ENCODE results near the gene SETDB2. TPM values are rescaled to one million over a fixed set of nuclear protein-coding genes. Genes with fewer than 3 reads are reported as not detected.

SETDB2 gene
- polyA plus RNA-seq, 3 donors, result 4.8 to 6.8 (median 6.4) TPM

DNA sequence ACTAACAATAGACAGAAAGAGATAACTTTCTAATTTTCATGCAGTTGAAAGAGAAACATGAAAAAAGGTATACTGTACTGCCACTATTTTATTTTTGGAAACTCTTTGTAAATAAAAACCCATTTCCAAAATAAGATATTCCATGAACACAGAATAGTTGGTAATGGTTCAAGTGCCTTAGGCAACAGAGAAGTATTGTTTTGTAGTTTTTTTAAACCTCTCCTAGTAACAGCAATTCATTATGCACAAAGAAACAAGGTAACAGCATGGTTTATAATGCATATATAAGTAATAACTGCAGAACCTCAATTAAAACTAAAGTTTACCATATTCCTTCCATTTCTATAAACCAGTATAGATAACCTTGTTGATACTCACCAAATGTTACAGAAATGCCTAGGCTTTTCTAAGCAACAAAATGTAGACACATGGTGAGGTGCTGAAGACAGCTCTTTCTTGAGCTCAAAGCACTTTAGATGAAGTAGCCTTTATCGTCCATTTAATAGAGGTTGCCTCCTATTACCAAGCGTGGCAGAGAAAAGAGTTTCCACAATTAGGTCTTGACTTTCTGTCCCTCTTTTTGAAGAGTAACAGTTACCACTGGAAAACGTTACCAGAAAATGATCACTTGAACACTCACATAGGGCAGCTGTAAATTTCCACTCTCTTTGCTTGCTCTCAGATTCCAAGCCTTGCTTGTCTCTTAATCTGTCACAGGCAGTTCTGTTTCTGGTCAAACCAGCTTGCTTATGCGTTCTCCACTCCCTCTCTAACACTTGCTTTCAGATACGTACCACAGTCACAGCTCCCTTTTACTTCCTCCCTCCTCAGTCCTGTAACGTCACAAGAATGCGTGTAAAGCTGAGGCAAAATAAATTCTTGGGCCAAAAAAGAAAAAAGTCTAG, 43.1 kb upstream of the SETDB2 start:
- H3K36me3 ChIP-seq (replicated peaks in 1 of 2; ENCODE audit: control insufficient read depth in 1 of 2, insufficient read depth in 2 of 2, low read length in 2 of 2), result no peaks in the 10 kb centered on the region
- peaks cover 10% of the 10 kb centered on the region for H3K4me1 Mint-ChIP-seq
- H3K27me3 ChIP-seq (ENCODE audit: control insufficient read depth in 2 of 2, insufficient read depth in 2 of 2, low read length in 2 of 2), result no peaks in the 10 kb centered on the region
- TF ChIP-seq, protein P1, sequence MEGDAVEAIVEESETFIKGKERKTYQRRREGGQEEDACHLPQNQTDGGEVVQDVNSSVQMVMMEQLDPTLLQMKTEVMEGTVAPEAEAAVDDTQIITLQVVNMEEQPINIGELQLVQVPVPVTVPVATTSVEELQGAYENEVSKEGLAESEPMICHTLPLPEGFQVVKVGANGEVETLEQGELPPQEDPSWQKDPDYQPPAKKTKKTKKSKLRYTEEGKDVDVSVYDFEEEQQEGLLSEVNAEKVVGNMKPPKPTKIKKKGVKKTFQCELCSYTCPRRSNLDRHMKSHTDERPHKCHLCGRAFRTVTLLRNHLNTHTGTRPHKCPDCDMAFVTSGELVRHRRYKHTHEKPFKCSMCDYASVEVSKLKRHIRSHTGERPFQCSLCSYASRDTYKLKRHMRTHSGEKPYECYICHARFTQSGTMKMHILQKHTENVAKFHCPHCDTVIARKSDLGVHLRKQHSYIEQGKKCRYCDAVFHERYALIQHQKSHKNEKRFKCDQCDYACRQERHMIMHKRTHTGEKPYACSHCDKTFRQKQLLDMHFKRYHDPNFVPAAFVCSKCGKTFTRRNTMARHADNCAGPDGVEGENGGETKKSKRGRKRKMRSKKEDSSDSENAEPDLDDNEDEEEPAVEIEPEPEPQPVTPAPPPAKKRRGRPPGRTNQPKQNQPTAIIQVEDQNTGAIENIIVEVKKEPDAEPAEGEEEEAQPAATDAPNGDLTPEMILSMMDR (IDR thresholded peaks at IDR 0.05), result no peak
- H3K4me2 ChIP-seq (replicated peaks; ENCODE audit: extremely low read depth, low read length, poor library complexity, severe bottlenecking), result peak overlapping the region; percentile 50
- peaks cover 11 to 23% (median 16%) of the 10 kb centered on the region in 7 donors for H3K9me3 Mint-ChIP-seq
- peaks cover 7 to 8% of the 10 kb centered on the region in 2 donors for H3K4me1 ChIP-seq (ENCODE audit: control insufficient read depth in 1 of 2, insufficient read depth in 2 of 2, low read length in 2 of 2)
- H3K4me3 ChIP-seq (replicated peaks in 1 of 3; ENCODE audit: low read depth in 2 of 3, low read length in 3 of 3), result peak overlapping the region in 2 of 3 experiments; percentile 23 to 30
- WGBS (ENCODE audit: insufficient coverage), result 7% methylated on average over 2 of the region's 7 CpGs
- DNase-seq, result peak; percentile 19 to 35 (median 19)
- peak overlapping the region; percentile 19 for H2AFZ ChIP-seq (ENCODE audit: insufficient read depth, low read depth, low read length, poor library complexity, severe bottlenecking)
- H3K27me3 Mint-ChIP-seq (ENCODE audit: low read depth in 3 of 3), result peaks cover 0 to 2% (median 0%) of the 10 kb centered on the region in 3 donors
- H3K9me3 ChIP-seq (replicated peaks in 1 of 2; ENCODE audit: control insufficient read depth in 1 of 2, insufficient read depth in 1 of 2, low read length in 2 of 2), result peaks cover 5 to 7% of the 10 kb centered on the region in 2 donors
- peaks cover 0 to 2% of the 10 kb centered on the region in 2 donors for H3K36me3 Mint-ChIP-seq
- peak overlapping the region in 1 of 2 donors; percentile 27 for H3K27ac ChIP-seq (ENCODE audit: low read depth in 1 of 2, low read length in 2 of 2)
- peak overlapping the region in 5 of 7 donors; percentile 1 to 52 (median 10) for H3K27ac Mint-ChIP-seq
- no peaks in the 10 kb centered on the region for H3K79me2 ChIP-seq (ENCODE audit: insufficient read depth, low read length)
- H3K4me3 Mint-ChIP-seq, result peak overlapping the region; percentile 39 to 51
- H4K20me1 ChIP-seq (ENCODE audit: insufficient read depth, low read length), result no peaks in the 10 kb centered on the region
- intact Hi-C loops (cut with micrococcal nuclease), result no loop called here
- H3K9ac ChIP-seq (ENCODE audit: insufficient read depth, low read length, poor library complexity, severe bottlenecking), result no peak overlapping the region

DNA sequence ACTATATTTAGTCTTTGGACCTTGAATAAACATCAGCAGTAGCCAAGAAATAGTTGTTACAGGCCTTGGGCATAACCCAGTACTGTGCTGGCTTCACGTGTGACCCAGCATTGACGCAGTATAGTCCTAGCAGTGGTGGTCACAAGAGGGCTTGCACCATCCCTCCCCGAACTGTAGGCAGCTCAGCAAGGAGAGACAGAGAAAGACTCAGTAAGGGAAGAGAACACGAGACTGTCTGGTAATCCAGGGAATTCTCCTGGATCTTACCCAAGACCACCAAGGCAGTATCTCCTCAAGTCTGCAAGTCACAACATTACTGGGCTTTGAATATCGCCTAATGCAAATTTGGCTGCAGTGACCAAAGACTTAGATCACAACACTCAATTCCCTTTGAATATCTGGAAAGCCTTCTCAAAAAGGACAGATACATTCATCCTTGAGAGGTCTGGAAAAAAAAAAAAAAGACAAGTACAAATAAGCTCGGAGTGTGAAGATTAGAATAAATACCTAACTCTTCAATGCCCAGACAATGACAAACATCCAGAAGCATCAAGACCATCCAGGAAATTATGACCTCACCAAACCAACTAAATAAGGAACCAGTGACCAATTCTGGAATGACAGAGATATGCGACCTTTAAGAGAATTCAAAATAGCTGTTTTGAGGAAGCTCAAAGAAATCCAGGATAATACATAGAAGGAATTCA, 39.9 kb upstream of the SETDB2 start:
- Histone ChIP-seq H3K9ac (ENCODE audit: insufficient read depth, low read length, poor library complexity, severe bottlenecking) (no peak overlapping the region), H3K79me2 (ENCODE audit: insufficient read depth, low read length) (no peaks in the 10 kb centered on the region), H3K36me3 (replicated peaks in 1 of 2; ENCODE audit: control insufficient read depth in 1 of 2, insufficient read depth in 2 of 2, low read length in 2 of 2) (no peaks in the 10 kb centered on the region), H4K20me1 (ENCODE audit: insufficient read depth, low read length) (no peaks in the 10 kb centered on the region), H2AFZ (ENCODE audit: insufficient read depth, low read depth, low read length, poor library complexity, severe bottlenecking) (no peak overlapping the region), H3K4me3 (replicated peaks in 1 of 3; ENCODE audit: low read depth in 2 of 3, low read length in 3 of 3) (no peak overlapping the region), H3K27ac (ENCODE audit: low read depth in 1 of 2, low read length in 2 of 2) (no peak overlapping the region), H3K4me2 (replicated peaks; ENCODE audit: extremely low read depth, low read length, poor library complexity, severe bottlenecking) (no peak overlapping the region), H3K27me3 (ENCODE audit: control insufficient read depth in 2 of 2, insufficient read depth in 2 of 2, low read length in 2 of 2) (no peaks in the 10 kb centered on the region), H3K4me1 (ENCODE audit: control insufficient read depth in 1 of 2, insufficient read depth in 2 of 2, low read length in 2 of 2) (peaks cover 7 to 8% of the 10 kb centered on the region in 2 donors), H3K9me3 (replicated peaks in 1 of 2; ENCODE audit: control insufficient read depth in 1 of 2, insufficient read depth in 1 of 2, low read length in 2 of 2) (peaks cover 5 to 7% of the 10 kb centered on the region in 2 donors)
- Mint-ChIP-seq H3K36me3 (peaks cover 0 to 2% of the 10 kb centered on the region in 2 donors), H3K4me1 (peaks cover 10% of the 10 kb centered on the region), H3K9me3 (peaks cover 11 to 25% (median 20%) of the 10 kb centered on the region in 7 donors), H3K27me3 (ENCODE audit: low read depth in 3 of 3) (no peaks in the 10 kb centered on the region), H3K4me3 (no peak overlapping the region), H3K27ac (no peak overlapping the region)
- WGBS (ENCODE audit: insufficient coverage), result 100% methylated on average over 5 of the region's 7 CpGs
- intact Hi-C loops (cut with micrococcal nuclease), result no loop called here
- TF ChIP-seq, protein P1 (IDR thresholded peaks at IDR 0.05), result no peak
- DNase-seq, result no peak

All from CD14-positive monocyte (primary cell).